GM21825 (cell line): ENCODE data around the gene AHRR.

Experiments used
- ATAC-seq: cut with Tn5 transposase; IDR thresholded peaks from one replicate; pipeline ENCODE4 v1.9.1; 2021; ENCODE audit warnings: mild to moderate bottlenecking, moderate library complexity; ENCODE audit not compliant: unreplicated experiment

AHRR gene

DNA sequence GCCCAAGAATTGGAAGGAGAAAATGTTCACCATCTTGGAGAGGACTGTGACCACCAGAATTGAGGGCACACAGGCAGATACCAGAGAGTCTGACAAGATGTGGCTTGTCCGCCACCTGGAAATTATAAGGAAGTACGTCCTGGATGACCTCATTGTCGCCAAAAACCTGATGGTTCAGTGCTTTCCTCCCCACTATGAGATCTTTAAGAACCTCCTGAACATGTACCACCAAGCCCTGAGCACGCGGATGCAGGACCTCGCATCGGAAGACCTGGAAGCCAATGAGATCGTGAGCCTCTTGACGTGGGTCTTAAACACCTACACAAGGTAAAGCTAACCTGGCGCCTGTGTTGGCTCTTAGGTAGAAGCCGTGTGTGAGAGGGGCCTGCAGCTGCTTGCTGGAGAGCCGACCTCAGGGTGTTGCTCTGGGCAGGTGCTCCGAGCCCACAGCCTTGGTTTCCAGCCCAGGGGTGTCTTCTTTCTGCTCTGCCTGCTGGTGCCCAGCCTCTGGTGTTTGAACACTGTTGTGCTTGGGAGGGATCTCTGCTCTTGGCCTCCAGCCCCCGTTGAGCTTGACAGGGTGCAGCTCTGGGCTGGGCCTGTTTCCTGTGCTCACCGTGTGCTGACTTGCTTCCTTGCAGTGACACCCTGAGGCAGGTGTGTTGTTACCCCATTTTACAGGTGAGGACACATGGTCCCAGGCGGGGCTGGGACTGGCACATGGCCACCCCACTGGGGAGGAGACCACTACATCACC, 132.4 kb downstream of the AHRR start:
- no peak for ATAC-seq

GRCh38 chr5:454936-455335, 133.4 kb downstream of the AHRR start:
- ATAC-seq: no peak

GRCh38 chr5:455806-456205, 134.3 kb downstream of the AHRR start:
- ATAC-seq: no peak

DNA sequence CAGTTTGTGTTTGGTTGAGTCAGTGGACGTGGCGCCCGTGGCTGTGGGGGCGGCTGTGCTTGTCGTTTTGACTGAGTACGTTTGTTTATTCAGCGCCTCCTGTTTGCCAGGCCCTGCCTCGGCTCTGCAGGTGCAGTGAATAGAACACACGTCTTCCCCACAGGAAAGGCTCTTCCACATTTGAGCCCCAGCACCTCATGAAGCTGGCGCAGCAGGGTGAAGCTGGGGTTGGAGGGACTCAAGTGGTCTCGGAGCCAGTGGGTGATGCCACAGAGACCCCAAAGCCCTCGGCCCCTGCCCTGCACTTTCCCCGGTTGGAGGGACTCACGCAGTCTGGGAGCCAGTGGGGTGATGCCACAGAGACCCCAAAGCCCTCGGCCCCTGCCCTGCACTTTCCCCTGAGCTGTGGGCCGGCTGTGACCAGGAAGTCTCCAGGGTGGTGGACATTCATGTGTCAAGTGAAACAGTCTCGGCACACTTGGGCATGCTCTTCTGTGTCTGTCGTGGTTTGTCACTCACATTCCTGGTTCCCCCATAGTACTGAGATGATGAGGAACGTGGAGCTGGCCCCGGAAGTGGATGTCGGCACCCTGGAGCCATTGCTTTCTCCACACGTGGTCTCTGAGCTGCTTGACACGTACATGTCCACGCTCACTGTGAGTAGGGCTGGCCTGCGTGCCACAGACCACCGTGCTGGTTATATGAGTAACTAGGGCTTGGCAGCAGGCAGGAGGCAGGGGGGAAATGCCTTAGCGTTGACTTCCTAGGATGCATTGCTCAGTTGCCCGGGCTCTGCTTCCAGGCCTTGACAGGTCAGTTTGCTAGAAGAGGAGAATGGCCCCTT, 135.1 kb downstream of the AHRR start:
- no peak for ATAC-seq

- no peak for ATAC-seq
Observed at GRCh38 chr5:457195-457961, 135.9 kb downstream of the AHRR start.

DNA sequence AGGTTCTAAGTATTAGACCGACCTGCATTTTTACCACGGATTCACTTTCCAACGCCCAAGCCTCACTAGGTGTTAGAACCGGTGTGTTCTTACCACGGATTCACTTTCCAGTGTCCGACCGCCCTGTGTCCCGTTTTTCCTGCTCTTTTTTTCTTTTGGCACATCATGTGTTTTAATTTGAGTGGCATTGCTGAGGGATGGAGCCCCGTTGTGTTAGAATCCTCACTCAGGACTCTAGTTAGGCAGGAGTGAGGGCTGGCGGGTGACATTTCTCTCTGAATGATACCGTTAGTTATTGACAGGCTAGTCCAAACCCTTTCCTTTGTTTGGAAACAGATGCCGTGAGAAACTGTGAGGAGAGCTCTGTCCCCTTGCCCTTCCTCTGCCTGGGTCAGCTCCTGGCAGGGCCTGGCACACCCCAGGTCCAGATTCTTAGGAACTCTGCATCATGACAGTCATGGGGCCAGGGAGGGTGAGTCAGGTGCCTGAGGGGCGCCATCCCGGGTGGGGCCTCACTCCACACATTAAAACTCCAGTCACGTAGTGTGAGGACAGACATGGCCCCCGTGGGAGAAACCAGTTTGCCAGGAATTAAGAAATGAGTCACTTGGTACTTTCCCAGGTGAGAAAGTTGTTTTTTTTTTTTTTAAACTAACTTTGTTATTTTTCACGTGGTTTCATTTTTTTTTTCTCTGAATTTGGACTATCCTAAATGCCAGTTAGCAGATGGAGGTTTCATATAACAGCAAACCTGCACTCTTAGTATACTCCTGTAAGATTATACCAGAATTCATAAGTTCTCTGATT, 137.2 kb downstream of the AHRR start:
- ATAC-seq: no peak

DNA sequence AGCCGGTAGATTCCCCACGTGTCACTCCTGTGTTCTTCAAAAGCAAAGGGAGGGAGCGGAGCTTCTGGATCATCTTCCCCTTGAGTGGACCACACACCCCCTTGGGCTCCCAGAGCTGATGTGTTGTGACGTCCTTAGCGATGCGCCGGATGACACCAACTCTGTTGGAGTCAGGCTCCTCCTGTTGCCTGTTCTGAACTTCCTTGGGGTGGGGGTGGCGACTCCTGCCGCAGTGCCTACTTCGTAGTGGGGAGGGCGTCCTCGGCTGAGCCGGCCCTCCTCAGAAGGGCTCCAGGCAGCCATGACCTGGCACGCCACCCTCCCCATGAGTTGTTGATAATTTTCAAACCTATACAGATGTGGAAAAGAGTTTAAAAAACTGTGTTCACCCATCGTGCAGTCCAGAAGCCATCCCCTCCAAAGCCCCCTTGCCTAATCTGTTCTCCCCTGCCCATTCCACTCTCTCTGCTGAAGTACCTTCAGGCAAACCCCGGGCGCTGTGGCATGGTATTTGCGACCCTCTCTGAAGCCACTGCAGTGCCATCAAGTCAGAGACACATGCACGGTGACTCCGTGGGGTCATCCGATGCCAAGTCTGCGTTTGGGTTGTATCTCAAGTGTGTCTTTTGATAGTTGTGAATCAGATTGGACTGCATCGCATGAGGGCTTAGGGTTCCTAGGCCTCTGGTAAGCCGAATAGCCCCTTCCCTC, 138.2 kb downstream of the AHRR start:
- ATAC-seq: no peak

GRCh38 chr5:460273-460625, 138.7 kb downstream of the AHRR start:
- no peak for ATAC-seq

GRCh38 chr5:462051-462481, 140.6 kb downstream of the AHRR start:
- no peak for ATAC-seq

- ATAC-seq: no peak
Observed at GRCh38 chr5:463301-463700, 141.8 kb downstream of the AHRR start.

DNA sequence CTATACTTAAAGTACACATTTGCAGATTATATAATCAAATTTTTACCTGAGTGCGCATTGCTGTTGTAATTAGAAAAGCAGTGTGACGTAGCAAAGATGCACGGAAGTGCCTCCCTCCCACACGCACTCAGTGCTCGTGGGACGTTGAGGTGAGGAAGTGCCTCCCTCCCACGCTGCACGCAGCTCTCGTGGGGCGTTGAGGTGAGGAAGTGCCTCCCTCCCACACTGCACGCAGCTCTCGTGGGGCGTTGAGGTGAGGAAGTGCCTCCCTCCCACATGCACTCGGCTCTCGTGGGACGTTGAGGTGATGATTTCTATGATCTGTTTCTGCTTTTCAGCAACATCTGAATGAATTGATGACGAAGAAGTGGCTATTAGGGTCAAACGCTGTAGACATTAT, 142.4 kb downstream of the AHRR start:
- ATAC-seq: no peak

DNA sequence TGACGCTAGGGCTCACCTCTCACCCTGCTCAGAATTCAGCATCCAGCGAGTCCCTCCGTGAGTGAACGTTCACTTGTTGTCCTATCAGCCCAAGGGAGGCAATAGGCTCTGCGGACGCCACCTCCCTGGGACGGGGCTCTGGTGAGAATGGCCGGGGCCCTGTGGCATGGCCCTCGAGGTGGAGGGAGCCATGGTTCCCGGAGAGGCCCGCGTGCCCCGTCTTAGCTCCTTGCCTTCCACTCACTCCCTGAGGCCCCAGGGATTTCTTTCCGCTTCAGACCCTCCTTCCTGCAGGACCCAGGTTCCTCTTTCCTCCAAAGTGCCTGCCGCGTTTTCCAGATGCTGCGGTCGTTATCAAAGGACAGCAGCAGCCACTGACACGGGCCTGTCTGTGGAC, 142.9 kb downstream of the AHRR start:
- no peak for ATAC-seq

- no peak for ATAC-seq
Observed at GRCh38 chr5:464843-465590, 143.5 kb downstream of the AHRR start.

GRCh38 chr5:465591-466403, 144.3 kb downstream of the AHRR start:
- no peak for ATAC-seq

DNA sequence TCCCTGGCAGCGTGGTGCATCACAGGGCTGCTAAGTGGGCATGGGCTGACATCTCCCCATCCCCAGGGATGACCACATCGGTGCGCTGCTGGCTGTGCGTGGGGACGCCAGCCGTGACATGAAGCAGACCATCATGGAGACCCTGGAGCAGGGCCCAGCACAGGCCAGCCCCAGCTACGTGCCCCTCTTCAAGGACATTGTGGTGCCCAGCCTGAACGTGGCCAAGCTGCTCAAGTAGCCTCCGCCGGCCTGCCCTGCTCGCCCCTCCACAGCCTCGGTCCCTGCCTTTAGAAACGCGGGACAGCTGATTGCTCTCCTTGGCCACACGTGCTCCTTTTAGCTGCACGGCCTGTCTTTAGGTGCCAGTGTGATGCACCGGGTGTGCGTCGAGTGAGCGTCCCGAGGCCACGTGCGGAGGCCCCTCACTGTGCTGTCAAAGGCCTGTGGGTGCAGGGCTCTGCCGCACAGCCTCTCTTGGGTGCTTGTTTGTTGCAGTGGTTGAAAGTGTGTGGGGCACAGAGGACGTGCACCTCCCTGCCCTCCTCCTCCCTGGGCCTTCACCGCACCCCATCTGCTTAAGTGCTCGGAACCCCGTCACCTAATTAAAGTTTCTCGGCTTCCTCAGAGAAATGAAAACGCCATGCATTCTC, 145.3 kb downstream of the AHRR start:
- no peak for ATAC-seq

DNA sequence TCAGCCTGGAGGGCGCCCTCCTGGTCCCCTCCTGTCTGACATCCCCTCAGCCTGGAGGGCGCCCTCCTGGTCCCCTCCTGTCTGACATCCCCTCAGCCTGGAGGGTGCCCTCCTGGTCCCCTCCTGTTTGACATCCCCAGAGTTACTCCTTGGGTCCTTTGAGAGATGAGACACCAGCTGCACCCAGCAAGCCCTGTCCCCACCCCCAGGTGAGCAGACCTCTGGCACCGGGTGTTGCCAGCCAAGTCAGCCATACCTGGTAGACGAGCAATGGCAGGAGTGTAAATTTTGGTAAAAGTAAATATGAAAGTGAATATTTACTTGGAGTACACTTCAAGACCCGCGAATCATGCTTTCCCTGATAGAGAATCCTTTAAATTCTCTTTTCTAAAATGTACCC, 146.9 kb downstream of the AHRR start:
- ATAC-seq: no peak

DNA sequence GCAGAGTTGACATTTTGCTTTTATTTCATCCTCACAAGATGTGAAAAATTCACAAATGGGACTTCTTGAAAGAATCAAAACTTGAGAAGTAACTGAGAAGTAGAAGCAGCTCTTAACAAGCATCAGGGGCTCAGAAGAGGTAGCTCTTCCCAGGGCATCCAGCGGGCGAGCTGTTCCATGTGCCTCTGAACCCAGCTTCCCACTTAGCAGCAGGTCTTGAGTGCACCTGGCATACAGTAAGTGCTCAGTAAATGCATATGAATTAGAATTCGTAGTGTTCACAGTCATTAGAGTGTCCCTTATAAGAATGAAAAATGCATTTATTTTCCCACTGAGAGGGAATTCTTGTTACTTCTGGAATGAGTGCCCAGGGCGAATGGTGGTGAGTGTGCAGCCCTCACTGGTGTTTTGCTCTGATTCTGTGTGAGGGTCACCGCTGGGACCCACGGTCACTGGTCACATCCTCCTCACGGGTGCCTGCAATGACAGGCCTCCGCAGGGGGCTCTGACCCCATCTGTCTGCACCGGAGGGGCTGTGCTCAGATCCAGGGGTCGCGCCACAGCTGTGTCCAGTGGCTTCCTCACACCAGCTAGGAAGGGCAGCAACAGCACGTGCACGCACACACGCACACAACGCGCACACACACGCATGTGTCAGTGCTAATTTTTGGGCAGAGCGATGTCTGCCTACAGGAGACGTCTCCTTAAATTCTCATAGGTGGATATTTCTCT, 148.4 kb downstream of the AHRR start:
- ATAC-seq: no peak
